Parathyroid adenoma (tissue), 2 donors: ENCODE measurements around the gene TCF3.

Source experiments
- H2AFZ ChIP-seq: fragments of 300-600 bp; sonication (generic); one replicate; pipeline ENCODE4 v1.7.0; 2017; ENCODE audit warnings: antibody characterized with exemption, mild to moderate bottlenecking
- H3K27ac ChIP-seq: fragments of 300-600 bp; sonication (generic); one replicate; pipeline ENCODE4 v1.7.0; 2017
- H3K27me3 ChIP-seq: fragments of 300-600 bp; sonication (generic); one replicate; pipeline ENCODE4 v1.7.0; 2017; ENCODE audit warnings: low read length; ENCODE audit not compliant: control insufficient read depth, insufficient read depth
- H3K36me3 ChIP-seq: fragments of 300-600 bp; sonication (generic); one replicate; pipeline ENCODE4 v1.7.0; 2017; ENCODE audit warnings: low read length; ENCODE audit not compliant: control insufficient read depth, insufficient read depth
- H3K4me1 ChIP-seq: fragments of 300-600 bp; sonication (generic); one replicate; pipeline ENCODE4 v1.7.0; 2017; ENCODE audit warnings: control low read depth
- H3K4me2 ChIP-seq: fragments of 300-600 bp; sonication (generic); one replicate; pipeline ENCODE4 v1.7.0; 2017; ENCODE audit warnings: low read length
- H3K4me3 ChIP-seq: fragments of 300-600 bp; sonication (generic); one replicate; pipeline ENCODE4 v1.7.0; 2017; ENCODE audit warnings: low read depth, low read length
- H3K79me2 ChIP-seq: fragments of 300-600 bp; sonication (generic); one replicate; pipeline ENCODE4 v1.7.0; 2017; ENCODE audit warnings: control low read depth
- H3K9ac ChIP-seq: fragments of 300-600 bp; sonication (generic); one replicate; pipeline ENCODE4 v1.7.0; 2017; ENCODE audit warnings: mild to moderate bottlenecking
- H3K9me3 ChIP-seq: fragments of 300-600 bp; sonication (generic); one replicate; pipeline ENCODE4 v1.7.0; 2017; ENCODE audit warnings: low read length; ENCODE audit not compliant: control insufficient read depth
- CTCF ChIP-seq: fragments of 300-600 bp; sonication (generic); IDR thresholded peaks from one replicate; pipeline ENCODE4 v1.7.0; 2017; ENCODE audit warnings: antibody characterized with exemption, mild to moderate bottlenecking
- donor health status: primary hyperparathyroidism.

Gene TCF3

DNA sequence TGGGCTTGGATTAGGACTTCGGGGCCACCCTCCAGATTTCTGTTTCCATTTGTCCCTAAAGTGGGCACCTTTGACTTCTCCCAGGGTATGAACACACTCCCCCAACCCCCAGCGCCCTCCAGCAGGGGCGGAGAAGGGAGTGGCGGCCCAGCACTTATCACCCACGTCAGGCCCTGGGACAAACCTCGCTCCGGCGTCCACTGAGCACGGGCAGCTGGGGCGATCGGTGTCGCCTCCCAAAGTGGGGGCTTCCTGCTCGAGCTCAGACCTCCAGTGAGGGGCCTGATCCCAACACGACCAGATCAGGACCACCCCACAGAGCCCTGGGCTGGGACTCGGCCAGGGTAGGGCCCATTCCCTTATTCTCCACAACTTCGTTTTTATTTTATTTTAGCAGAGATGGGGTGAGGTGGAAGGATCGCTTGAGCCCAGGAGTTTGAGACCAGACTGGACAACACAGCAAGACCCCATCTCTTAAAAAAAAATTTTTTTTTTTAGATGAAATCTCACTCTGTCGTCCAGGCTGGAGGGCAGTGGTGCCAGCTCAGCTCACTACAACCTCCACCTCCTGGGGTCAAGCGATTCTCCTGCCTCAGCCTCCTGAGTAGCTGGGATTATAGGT, 3.7 kb upstream of the TCF3 start:
- no peak overlapping the region for H3K4me2 ChIP-seq
- H3K4me3 ChIP-seq, result no peak overlapping the region
- TF ChIP-seq CTCF, result no peak

DNA sequence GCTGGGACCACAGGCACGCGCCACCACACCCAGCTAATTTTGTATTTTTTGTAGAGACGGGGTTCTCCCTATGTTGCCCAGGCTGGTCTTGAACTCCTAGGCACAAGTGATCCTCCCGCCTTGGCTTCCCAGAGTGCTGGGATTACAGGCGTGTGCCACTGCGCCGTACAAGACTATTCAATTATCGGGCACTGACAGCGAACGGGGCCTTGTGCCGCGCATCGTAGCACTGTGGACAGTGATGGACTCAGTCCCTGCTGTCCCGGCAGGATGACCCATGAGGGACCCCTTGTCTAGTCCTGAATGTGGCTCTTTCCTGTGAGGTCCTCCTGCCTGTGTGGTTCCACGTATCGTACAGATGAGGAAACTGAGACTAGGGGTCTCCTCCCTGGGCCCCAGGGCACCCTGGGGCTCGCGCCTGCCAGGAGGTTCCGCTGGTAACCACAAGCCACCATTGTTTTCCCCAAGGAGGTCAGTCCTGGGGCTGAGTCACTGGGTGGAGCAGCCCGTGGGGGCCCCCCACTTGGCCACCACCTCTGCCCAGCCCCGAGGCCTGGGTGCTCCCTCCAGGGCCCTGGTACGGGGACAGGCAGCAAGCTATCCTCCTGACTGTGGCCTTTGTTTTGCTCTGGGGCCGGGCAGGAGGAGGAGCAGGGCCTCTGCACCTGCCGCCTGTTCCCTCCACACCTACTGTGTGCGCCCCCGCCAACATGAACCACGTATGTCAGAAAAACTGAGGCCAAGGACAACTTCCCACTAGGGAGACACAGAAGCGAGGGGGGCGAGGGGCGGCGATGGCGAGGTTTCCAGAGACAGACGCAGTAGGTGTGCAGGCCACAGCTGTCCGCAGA, 2.9 kb upstream of the TCF3 start:
- no peak overlapping the region for H3K9ac ChIP-seq
- no peak overlapping the region for H2AFZ ChIP-seq
- no peak overlapping the region for H3K4me2 ChIP-seq
- no peaks in the 10 kb centered on the region for H3K9me3 ChIP-seq
- H3K4me1 ChIP-seq, result peaks cover 3% of the 10 kb centered on the region
- no peaks in the 10 kb centered on the region for H3K36me3 ChIP-seq
- H3K27ac ChIP-seq, result no peak overlapping the region
- no peak overlapping the region for H3K4me3 ChIP-seq
- H3K27me3 ChIP-seq, result no peaks in the 10 kb centered on the region
- no peaks in the 10 kb centered on the region for H3K79me2 ChIP-seq
- no peak for TF ChIP-seq CTCF

More for the DNA sequence above, 3.7 kb upstream of the TCF3 start:
- H3K9me3 ChIP-seq, result no peaks in the 10 kb centered on the region
- H3K4me1 ChIP-seq, result no peaks in the 10 kb centered on the region
- no peaks in the 10 kb centered on the region for H3K27me3 ChIP-seq
- H3K79me2 ChIP-seq, result no peaks in the 10 kb centered on the region
- H3K9ac ChIP-seq, result no peak overlapping the region
- no peak overlapping the region for H2AFZ ChIP-seq
- no peak overlapping the region for H3K27ac ChIP-seq
- no peaks in the 10 kb centered on the region for H3K36me3 ChIP-seq

DNA sequence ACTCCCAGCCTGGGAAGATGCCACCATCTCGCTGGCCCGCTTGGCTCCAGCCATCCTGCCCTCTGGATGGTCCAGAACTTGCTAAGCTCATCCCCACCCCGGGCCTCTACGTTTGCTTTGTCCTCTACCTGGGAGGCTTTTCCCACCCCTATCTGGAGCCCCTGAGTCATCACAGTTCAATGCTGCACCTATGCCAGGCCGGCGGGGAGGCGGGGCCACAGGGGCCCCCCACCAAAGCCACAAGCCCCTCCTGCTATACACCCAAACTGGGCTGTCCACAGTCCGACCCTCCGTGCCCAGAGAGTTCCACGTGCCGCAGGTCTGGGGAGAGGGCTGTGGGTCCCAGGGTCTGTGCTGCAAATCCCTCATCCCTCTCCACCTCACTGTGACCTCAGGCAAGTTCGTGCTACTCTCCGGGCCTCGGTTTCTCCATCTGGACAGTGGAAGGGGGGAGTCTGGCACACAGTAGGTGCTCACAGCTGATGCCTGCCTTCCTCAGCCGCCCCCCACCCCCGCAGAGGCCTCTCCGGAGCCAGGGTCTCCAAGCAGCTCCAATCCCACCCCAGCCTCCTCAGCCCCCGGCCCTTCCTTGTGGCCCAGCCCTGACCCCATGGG, 1.9 kb upstream of the TCF3 start:
- H2AFZ ChIP-seq, result no peak overlapping the region
- no peaks in the 10 kb centered on the region for H3K36me3 ChIP-seq
- H3K9ac ChIP-seq, result no peak overlapping the region
- H3K27ac ChIP-seq, result no peak overlapping the region
- no peaks in the 10 kb centered on the region for H3K27me3 ChIP-seq
- no peaks in the 10 kb centered on the region for H3K79me2 ChIP-seq
- no peak overlapping the region for H3K4me2 ChIP-seq
- no peak overlapping the region for H3K4me3 ChIP-seq
- no peaks in the 10 kb centered on the region for H3K9me3 ChIP-seq
- H3K4me1 ChIP-seq, result peaks cover 3% of the 10 kb centered on the region
- TF ChIP-seq CTCF, result no peak

DNA sequence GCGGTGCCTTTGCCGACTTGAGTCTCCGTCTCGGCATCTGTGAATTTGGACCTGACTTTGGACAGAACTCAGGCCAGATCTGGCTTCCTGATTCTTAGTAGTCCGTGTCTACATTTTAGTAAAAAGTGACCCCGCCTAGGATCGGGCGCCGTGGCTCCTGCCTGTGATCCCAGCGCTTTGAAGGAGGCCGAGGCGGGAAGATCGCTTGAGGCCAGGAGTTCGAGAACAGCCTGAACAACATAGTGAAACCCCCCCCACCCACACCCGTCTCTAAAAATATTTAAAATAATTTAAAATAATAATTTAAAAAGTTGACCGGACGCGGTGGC, 849 bp upstream of the TCF3 start:
- no peaks in the 10 kb centered on the region for H3K79me2 ChIP-seq
- no peak for TF ChIP-seq CTCF
- peak overlapping the region; percentile 100 for H3K27ac ChIP-seq
- H3K9me3 ChIP-seq, result no peaks in the 10 kb centered on the region
- H3K9ac ChIP-seq, result no peak overlapping the region
- peak overlapping the region; percentile 92 for H3K4me2 ChIP-seq
- peak overlapping the region; percentile 72 for H3K4me3 ChIP-seq
- no peaks in the 10 kb centered on the region for H3K36me3 ChIP-seq
- H3K27me3 ChIP-seq, result no peaks in the 10 kb centered on the region
- H2AFZ ChIP-seq, result peak overlapping the region; percentile 99
- H3K4me1 ChIP-seq, result peaks cover 3% of the 10 kb centered on the region
